Gastroesophageal sphincter (tissue), 4 donors: ENCODE results near the gene FAIM2. TPM values are rescaled to one million over a fixed set of nuclear protein-coding genes. Genes with fewer than 3 reads are reported as not detected.

Source experiments
- ATAC-seq: fragments of 150-250 bp; one replicate; pipeline ENCODE4 v1.9.1; 2016; ENCODE audit warnings: mild to moderate bottlenecking, moderate library complexity
- H3K27ac ChIP-seq, 4 donors: fragments of 200-600 bp; sonication (generic) in 3 of 4; 1 replicate in 3 of 4; 2 replicates in 1 of 4; pipeline ENCODE4 v1.5.1; 2016 to 2019
- H3K27me3 ChIP-seq: fragments of 200-600 bp; sonication (generic); one replicate; pipeline ENCODE4 v1.5.1; 2019
- H3K36me3 ChIP-seq, 2 donors: fragments of 200-600 bp; sonication (generic); one replicate each; pipeline ENCODE4 v1.5.1; 2019; ENCODE audit warnings: control low read depth in 1 of 2
- H3K4me1 ChIP-seq, 3 donors: fragments of 200-600 bp; sonication (generic); 1 replicate in 2 of 3; 2 replicates in 1 of 3; pipeline ENCODE4 v1.5.1; 2016 to 2019; ENCODE audit warnings: control low read depth in 2 of 3
- H3K4me3 ChIP-seq, 2 donors: fragments of 200-600 bp; sonication (generic); one replicate each; pipeline ENCODE4 v1.5.1; 2019; ENCODE audit warnings: mild to moderate bottlenecking in 1 of 2, moderate library complexity in 1 of 2
- H3K9me3 ChIP-seq, 3 donors: fragments of 200-600 bp; sonication (generic); one replicate each; pipeline ENCODE4 v1.5.1; 2017 to 2019; ENCODE audit warnings: control low read depth in 2 of 3
- CTCF ChIP-seq, 4 experiments: fragments of 200-600 bp in 2 of 4; fragments of 450-650 bp in 2 of 4; sonication (generic) in 1 of 4; IDR thresholded peaks; one replicate each; pipeline ENCODE4 v1.5.1; 2017 to 2019; ENCODE audit warnings: antibody characterized with exemption in 4 of 4, mild to moderate bottlenecking in 2 of 4, moderate library complexity in 2 of 4
- EP300 ChIP-seq: sonication (generic); formaldehyde crosslinking; IDR thresholded peaks from one replicate; pipeline ENCODE4 v1.6.1; 2017; ENCODE audit warnings: antibody characterized with exemption, mild to moderate bottlenecking
- POLR2A ChIP-seq, 2 donors: fragments of 450-650 bp; IDR thresholded peaks; one replicate each; pipeline ENCODE4 v1.6.1; 2017; ENCODE audit warnings: antibody characterized with exemption in 2 of 2, mild to moderate bottlenecking in 2 of 2, moderate library complexity in 1 of 2
- POLR2AphosphoS5 ChIP-seq: sonication (generic); formaldehyde crosslinking; IDR thresholded peaks from one replicate; pipeline ENCODE4 v1.6.1; 2017; ENCODE audit warnings: antibody characterized with exemption
- WGBS, 2 donors: methylation state at CpG; one replicate each; pipeline ENCODE4 v1.1.5; 2018; ENCODE audit warnings: low coverage in 1 of 2; 5-methylcytosine and 5-hydroxymethylcytosine counted together
- total RNA-seq, 4 donors: library from RNA; depleted of rRNA; stranded (reverse); fragments of >200 nt; gene quantifications; one replicate each; pipeline ENCODE4 v1.1.0, GENCODE V29; 2016

FAIM2 gene
- total RNA-seq, 4 donors from 2014 or later = 3.4 to 7.4 (median 5.9) TPM

- TF ChIP-seq EP300 = no peak
- no peak for TF ChIP-seq POLR2A (IDR thresholded peaks at IDR 0.05)
- TF ChIP-seq POLR2AphosphoS5 = no peak
- TF ChIP-seq CTCF (IDR thresholded peaks at IDR 0.05) = no peak
- Histone ChIP-seq H3K4me1 (no peaks in the 10 kb centered on the region), H3K36me3 (no peaks in the 10 kb centered on the region), H3K27me3 (no peaks in the 10 kb centered on the region), H3K27ac (no peak overlapping the region), H3K4me3 (no peak overlapping the region), H3K9me3 (no peaks in the 10 kb centered on the region)
- no peak for ATAC-seq
- WGBS, 2 donors = 75% methylated on average over 2 of the region's 7 CpGs; no CpG with 5 or more reads in 1 of the 2 donors
Measured at GRCh38 chr12:49929581-49929980, 25.9 kb upstream of the FAIM2 start.

- H3K36me3 ChIP-seq = no peaks in the 10 kb centered on the region
- no peaks in the 10 kb centered on the region for H3K27me3 ChIP-seq
- no peaks in the 10 kb centered on the region for H3K9me3 ChIP-seq
- TF ChIP-seq POLR2AphosphoS5 = no peak
- no peak for TF ChIP-seq POLR2A (IDR thresholded peaks at IDR 0.05)
- TF ChIP-seq EP300 = no peak
- no peak for TF ChIP-seq CTCF (IDR thresholded peaks at IDR 0.05)
- H3K27ac ChIP-seq = no peak overlapping the region
- H3K4me3 ChIP-seq = no peak overlapping the region
- WGBS, 2 donors = 82 to 94% methylated on average over 4 to 6 of the region's 6 CpGs
- ATAC-seq = no peak
- peaks cover 0 to 8% (median 0%) of the 10 kb centered on the region in 3 donors for H3K4me1 ChIP-seq
Measured at GRCh38 chr12:49928471-49928870, 24.8 kb upstream of the FAIM2 start.

- Histone ChIP-seq H3K27me3 (no peaks in the 10 kb centered on the region), H3K4me1 (peaks cover 0 to 18% (median 0%) of the 10 kb centered on the region in 3 donors), H3K27ac (no peak overlapping the region), H3K36me3 (no peaks in the 10 kb centered on the region), H3K9me3 (no peaks in the 10 kb centered on the region), H3K4me3 (no peak overlapping the region)
- ATAC-seq = no peak
- WGBS, 2 donors = 63 to 88% methylated on average over 1 to 6 of the region's 11 CpGs
- no peak for TF ChIP-seq EP300
- no peak for TF ChIP-seq CTCF (IDR thresholded peaks at IDR 0.05)
- no peak for TF ChIP-seq POLR2A (IDR thresholded peaks at IDR 0.05)
- no peak for TF ChIP-seq POLR2AphosphoS5
Measured at GRCh38 chr12:49925433-49926204, 21.9 kb upstream of the FAIM2 start.

- TF ChIP-seq POLR2AphosphoS5 = no peak
- no peak for TF ChIP-seq EP300
- no peak for TF ChIP-seq POLR2A (IDR thresholded peaks at IDR 0.05)
- no peak for TF ChIP-seq CTCF (IDR thresholded peaks at IDR 0.05)
- ATAC-seq = no peak
- 80 to 81% methylated on average over 4 of the region's 7 CpGs for WGBS, 2 donors
Measured at GRCh38 chr12:49924628-49925246, 21.0 kb upstream of the FAIM2 start.

More at GRCh38 chr12:49924628-49925246, 21.0 kb upstream of the FAIM2 start:
- H3K4me3 ChIP-seq = no peak overlapping the region
- no peaks in the 10 kb centered on the region for H3K9me3 ChIP-seq
- no peaks in the 10 kb centered on the region for H3K27me3 ChIP-seq
- no peak overlapping the region for H3K27ac ChIP-seq
- peaks cover 0 to 18% (median 0%) of the 10 kb centered on the region in 3 donors for H3K4me1 ChIP-seq
- no peaks in the 10 kb centered on the region for H3K36me3 ChIP-seq
